SK-N-MC (cell line): ENCODE results near the gene PITPNC1.
"Not testable (repeated sequence)": the region's sequence is repeated elsewhere in the genome, so short reads cannot be mapped to it uniquely, and the experiment has no call there.

Source experiments
- DNase-seq: peaks from one replicate; pipeline ENCODE4 v3.0.0-alpha.2; 2011; ENCODE audit warnings: low read depth, low spot score
- H3K27ac ChIP-seq: fragments of 200-600 bp; sonication (generic); 2 replicates; pipeline ENCODE4 v1.5.1; 2016; ENCODE audit warnings: mixed run types
- H3K36me3 ChIP-seq: fragments of 200-600 bp; sonication (generic); 2 replicates; pipeline ENCODE4 v1.6.1; 2017; ENCODE audit warnings: antibody characterized with exemption, low read length, mixed read lengths; ENCODE audit not compliant: insufficient read depth
- H3K4me3 ChIP-seq: fragments of 200-600 bp; sonication (generic); 2 replicates; pipeline ENCODE4 v1.5.1; 2016
- H3K9ac ChIP-seq: fragments of 200-600 bp; sonication (generic); 2 replicates; pipeline ENCODE4 v1.8.0; 2017; ENCODE audit warnings: mixed run types, mixed read lengths; ENCODE audit not compliant: insufficient read length
- H3K9me3 ChIP-seq: fragments of 200-600 bp; sonication (generic); 2 replicates; pipeline ENCODE4 v1.6.1; 2017; ENCODE audit warnings: low read depth, mild to moderate bottlenecking, antibody characterized with exemption, low read length, moderate library complexity, mixed read lengths
- EZH2 ChIP-seq: fragments of 200-600 bp; sonication (generic); IDR thresholded peaks from one replicate; pipeline ENCODE4 v1.6.1; 2017; ENCODE audit warnings: antibody characterized with exemption
- FOXP2 ChIP-seq: optimal IDR thresholded peaks from 2 replicates; pipeline ENCODE3; 2011; ENCODE audit warnings: mild to moderate bottlenecking, moderate library complexity; ENCODE audit not compliant: insufficient read depth; ENCODE audit errors: extremely low read length, control extremely low read depth
- POLR2AphosphoS5 ChIP-seq: IDR thresholded peaks from 2 replicates; pipeline ENCODE4 v1.6.1; 2012; ENCODE audit warnings: mild to moderate bottlenecking, low read depth, low read length, borderline replicate concordance

PITPNC1 gene

DNA sequence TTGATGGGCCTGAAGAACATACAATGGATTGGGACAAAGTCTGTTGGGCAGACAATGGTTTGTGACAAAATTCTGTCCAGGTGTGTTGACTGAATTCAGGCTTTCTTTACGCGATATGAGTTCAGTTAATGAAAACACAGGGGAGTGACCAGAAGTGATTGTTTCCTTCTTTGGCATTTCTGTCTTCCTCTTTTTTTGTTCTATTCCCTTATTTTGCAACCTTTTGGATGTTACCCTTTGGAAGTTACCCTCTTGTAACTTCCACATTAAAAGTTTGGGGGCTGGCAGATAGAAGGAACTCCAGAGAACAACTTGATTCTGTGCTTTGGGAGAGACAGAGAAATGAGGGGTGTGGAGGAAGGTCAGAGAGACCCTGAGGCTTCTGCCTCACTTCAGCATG lies 126.7 kb downstream of the PITPNC1 start:
- Histone ChIP-seq H3K4me3 (no peak overlapping the region), H3K36me3 (no peaks in the 10 kb centered on the region), H3K9ac (no peak overlapping the region), H3K9me3 (no peaks in the 10 kb centered on the region), H3K27ac (no peak overlapping the region)
- TF ChIP-seq EZH2 (no peak), FOXP2 (no peak), POLR2AphosphoS5 (no peak)
- no peak for DNase-seq

DNA sequence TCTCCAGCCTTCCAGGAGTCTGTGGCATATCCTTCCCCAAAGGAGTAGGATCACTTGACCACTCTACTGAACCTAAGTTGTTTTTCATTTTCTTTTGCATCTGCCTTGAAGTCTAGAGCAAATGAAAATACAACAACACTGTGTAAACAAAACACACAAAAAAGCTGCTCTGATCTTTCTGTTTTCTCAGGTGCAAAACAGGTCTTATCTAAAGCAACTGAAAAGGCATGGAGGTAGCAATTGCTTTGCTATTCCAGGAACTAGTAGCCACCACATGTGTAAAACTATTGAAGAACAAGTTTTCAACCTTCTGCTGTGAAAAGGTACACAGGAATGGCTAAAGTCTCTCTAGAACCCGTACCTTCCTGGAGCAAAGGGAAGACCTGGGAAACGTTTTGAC lies 127.1 kb downstream of the PITPNC1 start:
- TF ChIP-seq POLR2AphosphoS5 (no peak), FOXP2 (no peak), EZH2 (no peak)
- DNase-seq: no peak
- no peak overlapping the region for H3K9ac ChIP-seq
- no peak overlapping the region for H3K27ac ChIP-seq
- H3K9me3 ChIP-seq: no peaks in the 10 kb centered on the region
- no peak overlapping the region for H3K4me3 ChIP-seq
- H3K36me3 ChIP-seq: no peaks in the 10 kb centered on the region

DNA sequence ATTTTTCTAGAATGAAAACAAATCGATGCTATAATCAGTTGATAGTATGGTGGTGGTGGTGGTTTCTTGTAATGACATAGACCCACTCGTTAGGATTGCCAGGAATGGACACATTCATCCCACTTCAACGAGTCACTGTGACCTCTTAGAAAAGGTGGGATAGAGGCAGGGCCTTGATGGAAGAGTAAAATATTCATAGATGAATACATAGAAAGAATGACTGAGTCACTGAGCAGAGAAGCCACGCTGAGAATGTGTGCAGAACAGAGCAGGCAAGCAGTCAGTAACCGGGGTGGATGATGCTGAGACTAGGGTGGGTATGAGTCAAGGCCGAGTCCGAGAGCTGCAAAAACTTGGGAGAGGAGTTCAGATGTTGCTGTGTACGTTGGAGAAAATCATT lies 129.9 kb downstream of the PITPNC1 start:
- no peak overlapping the region for H3K9ac ChIP-seq
- TF ChIP-seq EZH2 (no peak), POLR2AphosphoS5 (no peak), FOXP2 (no peak)

DNA sequence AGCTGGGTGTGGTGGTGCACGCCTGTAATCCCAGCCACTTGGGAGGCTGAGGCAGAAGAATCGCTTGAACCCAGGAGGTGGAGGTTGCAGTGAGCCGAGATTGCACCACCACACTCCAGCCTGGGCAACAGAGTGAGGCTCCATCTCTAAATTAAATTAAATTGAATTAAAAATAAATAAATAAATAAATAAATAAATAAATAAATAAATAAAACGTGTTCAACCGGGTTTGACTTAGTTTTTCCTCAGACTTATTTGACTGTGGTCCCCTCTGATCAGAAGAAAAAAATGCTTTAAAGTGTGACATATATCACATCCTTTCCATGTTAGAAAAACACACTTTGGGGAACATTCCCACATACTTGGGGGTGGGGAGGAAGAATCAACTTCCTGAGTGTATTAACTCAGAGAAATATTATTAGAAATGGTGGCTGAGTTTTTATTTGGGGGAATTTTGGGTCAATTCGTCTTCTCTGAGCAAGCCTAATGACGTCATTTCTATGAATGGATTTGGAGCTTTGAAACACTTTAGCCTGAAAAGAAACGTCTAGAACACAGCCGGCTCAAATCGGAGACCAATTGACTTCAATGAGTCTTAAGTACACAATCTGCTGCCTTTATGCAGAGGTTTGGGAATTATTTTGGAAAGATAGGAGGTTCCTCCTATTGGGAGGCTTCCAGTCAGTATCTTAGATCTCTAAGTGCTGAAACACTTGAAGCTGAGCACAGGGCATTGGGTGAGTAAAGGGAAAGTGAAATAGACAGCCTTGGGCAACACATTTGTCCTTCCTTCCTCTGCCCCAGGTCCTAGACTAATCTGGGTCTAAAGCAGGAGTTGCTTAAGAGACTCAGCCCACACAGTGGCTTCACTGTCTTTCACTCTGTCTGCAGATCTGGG lies 132.6 kb downstream of the PITPNC1 start:
- Histone ChIP-seq H3K9me3 (no peaks in the 10 kb centered on the region), H3K36me3 (no peaks in the 10 kb centered on the region), H3K4me3 (no peak overlapping the region), H3K9ac (no peak overlapping the region), H3K27ac (no peak overlapping the region)
- TF ChIP-seq EZH2 (no peak), FOXP2 (no peak), POLR2AphosphoS5 (no peak)
- no peak for DNase-seq

More for the DNA sequence above, 129.9 kb downstream of the PITPNC1 start:
- no peaks in the 10 kb centered on the region for H3K9me3 ChIP-seq
- H3K27ac ChIP-seq: no peak overlapping the region
- no peak for DNase-seq
- H3K4me3 ChIP-seq: no peak overlapping the region
- no peaks in the 10 kb centered on the region for H3K36me3 ChIP-seq

DNA sequence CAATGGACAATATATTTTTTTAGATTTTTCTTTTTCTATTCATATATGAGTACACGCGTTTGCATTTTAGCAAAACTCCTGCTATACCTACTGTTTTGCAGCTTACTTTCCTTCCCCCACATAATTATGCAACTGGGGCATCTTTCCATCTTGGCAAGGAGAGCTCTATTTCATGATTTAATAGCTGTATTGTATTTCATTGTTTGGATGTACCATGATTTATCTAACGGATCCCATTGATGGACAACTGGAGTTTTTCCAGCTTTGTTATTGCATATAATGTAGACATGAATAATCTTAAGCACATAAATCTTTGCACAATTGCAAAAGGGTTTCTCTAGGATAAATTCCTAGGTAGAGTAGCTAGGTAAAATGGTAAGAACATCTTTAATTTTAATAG lies 133.9 kb downstream of the PITPNC1 start:
- no peak for TF ChIP-seq FOXP2
- no peak for TF ChIP-seq EZH2
- TF ChIP-seq POLR2AphosphoS5: no peak
- H3K9ac ChIP-seq: no peak overlapping the region
- no peak overlapping the region for H3K4me3 ChIP-seq
- H3K9me3 ChIP-seq: no peaks in the 10 kb centered on the region
- no peak for DNase-seq
- no peaks in the 10 kb centered on the region for H3K36me3 ChIP-seq
- no peak overlapping the region for H3K27ac ChIP-seq

DNA sequence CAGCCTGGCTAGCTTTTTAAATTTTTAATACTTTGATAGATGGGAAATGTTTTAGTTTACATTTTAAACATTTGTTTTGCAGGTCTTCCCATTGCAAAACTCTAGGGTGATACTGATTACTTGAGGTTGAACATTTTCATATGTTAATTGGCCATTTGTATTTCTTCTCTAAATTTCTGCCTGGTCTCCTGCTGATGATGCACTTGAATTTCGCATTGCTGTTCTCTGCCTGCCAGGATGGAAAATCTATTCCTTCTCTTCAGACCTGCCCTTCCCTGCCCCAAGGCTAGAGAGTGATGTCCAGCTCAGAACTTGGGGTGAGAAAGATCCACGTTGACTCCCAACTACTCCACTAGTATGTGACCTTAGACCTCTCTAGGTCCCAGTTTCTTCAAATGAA lies 134.7 kb downstream of the PITPNC1 start:
- no peak overlapping the region for H3K4me3 ChIP-seq

DNA sequence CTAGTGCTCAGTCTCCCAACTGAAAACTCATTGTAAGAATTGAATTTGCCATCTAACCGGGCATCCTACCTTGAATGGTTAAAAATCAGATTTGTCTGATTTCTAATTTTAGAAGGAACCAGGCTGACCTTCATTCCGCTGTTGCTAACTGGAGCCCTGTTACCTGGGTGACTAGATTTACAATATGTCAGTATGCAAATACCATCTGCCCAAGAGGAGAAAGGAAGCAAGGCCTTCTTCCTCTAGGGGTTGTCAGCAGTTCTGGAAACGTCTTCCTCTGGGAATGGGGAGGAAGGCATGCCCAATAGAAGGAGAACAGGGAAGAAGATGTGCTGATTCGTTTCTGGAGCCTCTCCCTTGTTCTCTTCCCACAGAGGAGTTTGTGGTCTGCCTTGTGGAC lies 137.9 kb downstream of the PITPNC1 start:
- Histone ChIP-seq H3K27ac (no peak overlapping the region), H3K9ac (no peak overlapping the region), H3K4me3 (no peak overlapping the region), H3K36me3 (no peaks in the 10 kb centered on the region), H3K9me3 (no peaks in the 10 kb centered on the region)
- TF ChIP-seq EZH2 (no peak), FOXP2 (no peak), POLR2AphosphoS5 (no peak)
- DNase-seq: no peak

More for the DNA sequence above, 134.7 kb downstream of the PITPNC1 start:
- no peak for TF ChIP-seq POLR2AphosphoS5
- TF ChIP-seq EZH2: no peak
- TF ChIP-seq FOXP2: no peak
- DNase-seq: no peak
- Histone ChIP-seq H3K27ac (no peak overlapping the region), H3K36me3 (no peaks in the 10 kb centered on the region), H3K9ac (no peak overlapping the region), H3K9me3 (no peaks in the 10 kb centered on the region)

DNA sequence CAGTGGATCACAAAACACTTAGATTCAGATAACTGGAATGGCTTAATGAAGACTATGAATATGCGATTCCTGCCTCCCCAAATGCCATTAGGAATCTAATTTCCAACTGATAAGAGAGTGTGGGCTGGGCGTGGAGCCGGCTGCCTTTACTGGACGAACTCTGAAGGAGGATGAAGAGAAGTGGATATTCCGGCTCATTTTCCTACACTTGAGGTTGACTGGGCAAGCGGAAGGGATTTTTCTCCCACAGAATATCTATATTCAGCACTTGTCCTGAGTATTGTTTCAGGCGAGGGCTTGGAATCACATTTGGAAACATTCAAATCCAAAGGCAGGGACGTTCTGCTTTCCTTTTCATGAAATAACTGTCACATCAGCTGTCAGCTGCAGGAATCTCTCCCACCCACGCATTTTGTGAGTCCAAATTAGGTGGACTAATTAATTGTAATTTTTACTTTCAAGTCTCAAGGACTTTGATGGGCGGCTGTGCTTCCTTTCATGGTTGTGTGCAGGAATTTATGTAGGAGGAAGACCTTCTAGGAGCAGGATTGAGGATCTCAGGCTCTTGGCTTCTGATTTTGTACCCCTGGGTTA lies 138.5 kb downstream of the PITPNC1 start:
- H3K4me3 ChIP-seq: no peak overlapping the region
- no peak overlapping the region for H3K27ac ChIP-seq
- no peaks in the 10 kb centered on the region for H3K36me3 ChIP-seq
- H3K9me3 ChIP-seq: no peaks in the 10 kb centered on the region
- no peak for DNase-seq
- H3K9ac ChIP-seq: no peak overlapping the region
- no peak for TF ChIP-seq POLR2AphosphoS5
- TF ChIP-seq EZH2: no peak
- TF ChIP-seq FOXP2: no peak

DNA sequence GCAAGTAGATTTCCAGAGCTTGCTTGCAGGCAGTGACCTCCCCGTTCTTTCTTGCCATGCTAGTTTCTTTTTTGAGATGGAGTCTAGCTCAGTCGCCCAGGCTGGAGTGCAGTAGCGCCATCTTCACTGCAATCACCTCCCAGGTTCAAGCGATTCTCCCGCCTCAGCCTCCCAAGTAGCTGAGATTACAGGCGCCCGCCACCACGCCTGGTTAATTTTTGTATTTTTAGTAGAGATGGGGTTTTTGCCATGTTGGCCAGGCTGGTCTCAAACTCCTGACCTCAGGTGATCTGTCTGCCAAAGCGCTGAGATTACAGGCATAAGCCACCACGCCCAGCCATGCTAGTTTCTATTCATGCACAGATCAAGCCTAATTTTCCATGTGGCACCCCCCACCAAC lies 139.5 kb downstream of the PITPNC1 start:
- H3K27ac ChIP-seq, H3K36me3 ChIP-seq, DNase-seq, H3K9ac ChIP-seq, H3K4me3 ChIP-seq, H3K9me3 ChIP-seq: not testable (repeated sequence)
